Ovary (tissue), 3 donors: ENCODE measurements around the gene FLNC.

Source experiments
- CTCF ChIP-seq, 3 donors: fragments of 450-650 bp in 2 of 3; fragments of 200-600 bp in 1 of 3; IDR thresholded peaks; one replicate each; pipeline versions ENCODE4 v1.5.1 to v1.8.0; 2016 to 2022; ENCODE audit warnings: antibody characterized with exemption in 3 of 3, mild to moderate bottlenecking in 1 of 3
- POLR2A ChIP-seq: fragments of 450-650 bp; IDR thresholded peaks from one replicate; pipeline ENCODE4 v1.6.1; 2017; ENCODE audit warnings: antibody characterized with exemption, mild to moderate bottlenecking, moderate library complexity
- donor health status: DM: no; HTN: no; CAD: no.

GRCh38 chr7:128814499-128814898, 15.7 kb upstream of the FLNC start:
- TF ChIP-seq CTCF (IDR thresholded peaks at IDR 0.05) (no peak), POLR2A (no peak)
